Stimulated activated CD4-positive, alpha-beta T cell treated with anti-CD3 and anti-CD28 coated beads, TNF-alpha, amount 100 ng/mL, for 1 hour (primary cell): Measurements from ENCODE around the gene OAS3.
"Not testable (repeated sequence)": the region's sequence is repeated elsewhere in the genome, so short reads cannot be mapped to it uniquely, and the experiment has no call there.

ENCODE experiments used
- DNase-seq, 3 donors: peaks; one replicate each; pipeline ENCODE4 v3.0.0-alpha.2; 2020; ENCODE audit warnings: low read depth in 3 of 3, low spot score in 1 of 3

OAS3 gene

DNA sequence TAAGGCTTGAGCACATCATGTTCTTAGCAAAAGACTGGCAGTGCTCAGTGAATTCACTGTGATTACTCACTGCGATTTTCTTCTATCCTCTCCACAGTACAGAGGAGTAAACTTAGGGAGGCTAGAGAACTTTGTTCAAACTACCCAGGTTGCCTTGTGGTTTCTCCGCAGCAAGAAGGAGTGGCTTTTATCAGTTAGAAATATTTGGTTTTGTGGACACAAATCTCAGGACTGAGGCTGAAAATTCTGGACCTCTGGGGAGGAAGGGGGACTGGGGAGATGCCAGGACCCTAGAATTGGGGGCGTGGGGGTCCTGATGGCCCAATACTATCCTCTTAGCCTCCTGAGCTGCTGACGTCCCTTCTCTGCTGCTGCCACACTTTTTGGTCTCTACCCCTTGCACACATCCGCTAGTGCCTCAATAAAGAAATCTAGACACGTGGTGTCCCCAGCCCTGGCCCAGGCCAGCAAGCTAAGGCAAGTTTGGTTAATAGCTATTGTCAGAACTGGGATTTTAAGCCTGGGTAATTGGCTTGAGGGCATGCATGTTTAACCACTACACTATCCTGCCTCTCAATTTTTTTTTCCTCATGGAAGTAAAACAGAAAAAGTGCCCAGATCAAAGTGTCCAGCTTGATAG, 40.9 kb downstream of the OAS3 start:
- DNase-seq = peak in 1 of 3 donors; percentile 14

GRCh38 chr12:112980491-112981158, 42.4 kb downstream of the OAS3 start:
- no peak for DNase-seq

GRCh38 chr12:112985642-112986290, 47.5 kb downstream of the OAS3 start:
- no peak for DNase-seq

- no peak for DNase-seq
Measured at GRCh38 chr12:112986291-112986800, 48.1 kb downstream of the OAS3 start.

GRCh38 chr12:112987561-112987960, 49.3 kb downstream of the OAS3 start:
- no peak for DNase-seq

DNA sequence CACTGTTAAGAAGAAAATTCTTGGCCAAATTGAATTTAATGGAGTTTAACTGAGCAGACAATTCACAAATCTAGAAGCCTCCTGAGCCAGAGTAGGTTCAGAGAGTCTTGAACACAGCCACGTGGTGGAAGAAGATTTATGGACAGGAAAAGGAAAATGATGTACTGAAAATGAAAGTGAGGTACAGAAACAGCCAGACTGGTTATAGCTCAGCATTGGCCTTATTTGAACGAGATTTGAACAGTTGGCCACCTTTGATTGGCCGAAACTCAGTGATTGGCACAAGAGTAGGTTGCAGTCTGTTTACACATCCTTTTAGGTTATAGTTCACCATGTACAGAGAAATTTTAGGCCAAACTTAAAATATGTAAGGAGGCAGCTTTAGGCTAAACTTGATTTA, 50.0 kb downstream of the OAS3 start:
- no peak for DNase-seq

DNA sequence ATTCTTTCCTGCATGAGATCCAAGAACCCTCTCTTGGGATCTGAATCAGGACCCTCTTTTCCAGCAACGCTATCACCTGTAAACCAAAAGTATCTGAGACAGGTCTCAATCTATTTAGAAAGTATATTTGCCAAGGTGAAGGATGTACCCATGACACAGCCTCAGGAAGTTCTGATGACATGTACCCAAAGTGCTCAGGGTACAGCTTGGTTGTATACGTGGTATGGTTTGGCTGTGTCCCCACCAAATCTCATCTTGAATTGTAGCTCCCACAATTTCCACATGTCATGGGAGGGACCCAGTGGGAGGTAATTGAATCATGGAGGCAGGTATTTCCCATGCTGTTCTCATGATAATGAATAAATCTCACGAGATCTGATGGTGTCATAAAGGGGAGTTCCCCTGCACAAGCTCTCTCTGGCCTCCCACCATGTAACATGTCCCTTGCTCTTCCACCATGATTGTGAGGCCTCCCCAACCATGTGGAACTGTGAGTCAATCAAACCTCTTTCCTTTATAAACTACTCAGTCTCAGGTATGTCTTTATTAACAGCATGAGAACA, 50.6 kb downstream of the OAS3 start:
- not testable (repeated sequence) for DNase-seq

DNA sequence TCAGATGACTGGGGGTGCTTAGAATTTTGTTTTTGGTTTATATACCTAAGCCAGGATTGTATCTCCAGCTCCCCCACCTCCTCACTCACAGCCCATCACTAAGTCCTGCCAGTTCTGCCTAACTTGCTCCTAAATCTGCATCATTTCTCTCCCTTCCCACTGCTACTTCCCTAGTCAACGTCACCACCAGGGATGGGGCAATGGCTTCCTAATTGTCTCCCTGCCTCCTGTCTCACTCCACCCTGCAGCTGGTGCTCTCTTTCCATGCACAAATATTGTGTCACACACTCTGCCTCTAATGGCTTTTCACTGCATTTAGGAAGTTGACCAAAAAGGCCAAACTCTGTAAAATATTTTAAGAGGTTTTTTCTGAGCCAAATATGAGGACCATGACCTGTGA, 51.5 kb downstream of the OAS3 start:
- DNase-seq = no peak

GRCh38 chr12:112992541-112993398, 54.5 kb downstream of the OAS3 start:
- peak in 2 of 3 donors; percentile 17 to 45 for DNase-seq

DNA sequence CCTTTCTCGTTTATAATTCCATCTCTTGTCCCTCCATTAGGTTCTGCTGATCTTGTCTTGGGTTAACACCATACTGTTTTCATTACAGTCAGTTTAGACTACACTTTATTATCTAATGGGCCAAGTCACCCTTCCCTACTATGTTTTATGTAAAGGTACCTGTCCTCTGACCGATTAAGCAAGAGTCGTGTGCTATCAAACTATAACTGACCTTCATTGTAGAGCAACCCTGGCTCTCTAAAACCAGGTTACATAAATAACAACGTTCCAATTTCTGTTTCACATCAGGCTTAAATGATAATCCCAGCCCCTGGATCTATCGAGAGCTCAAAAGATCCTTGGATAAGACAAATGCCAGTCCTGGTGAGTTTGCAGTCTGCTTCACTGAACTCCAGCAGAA, 56.7 kb downstream of the OAS3 start:
- DNase-seq = no peak

- DNase-seq = no peak
Measured at GRCh38 chr12:112996501-112996900, 58.2 kb downstream of the OAS3 start.

- DNase-seq = no peak
Measured at GRCh38 chr12:112997506-112997905, 59.2 kb downstream of the OAS3 start.

- DNase-seq = no peak
Measured at GRCh38 chr12:112998987-112999767, 60.9 kb downstream of the OAS3 start.

GRCh38 chr12:113000433-113000832, 62.2 kb downstream of the OAS3 start:
- DNase-seq = no peak

- DNase-seq = no peak
Measured at GRCh38 chr12:113002155-113002554, 63.9 kb downstream of the OAS3 start.

- no peak for DNase-seq
Measured at GRCh38 chr12:113002676-113003075, 64.4 kb downstream of the OAS3 start.

DNA sequence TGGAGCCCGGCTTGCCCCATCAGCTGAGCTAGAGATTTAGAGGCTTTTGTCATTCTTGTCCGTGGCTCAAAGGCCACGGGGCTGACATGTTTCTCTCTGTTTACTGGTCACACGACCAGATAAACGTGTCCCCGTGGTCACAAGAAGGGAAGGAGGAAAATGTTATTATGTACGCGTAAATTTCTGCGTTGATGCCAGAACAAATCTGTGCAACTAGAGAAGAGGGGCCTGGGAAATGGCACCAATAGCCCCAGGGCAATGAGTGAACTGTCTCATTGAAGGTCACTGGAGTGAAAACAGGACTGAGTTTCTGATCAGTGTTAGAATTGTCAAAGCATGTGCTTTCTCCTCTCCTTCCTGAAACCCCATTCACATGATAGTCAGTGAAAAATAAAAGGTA, 65.4 kb downstream of the OAS3 start:
- no peak for DNase-seq

DNA sequence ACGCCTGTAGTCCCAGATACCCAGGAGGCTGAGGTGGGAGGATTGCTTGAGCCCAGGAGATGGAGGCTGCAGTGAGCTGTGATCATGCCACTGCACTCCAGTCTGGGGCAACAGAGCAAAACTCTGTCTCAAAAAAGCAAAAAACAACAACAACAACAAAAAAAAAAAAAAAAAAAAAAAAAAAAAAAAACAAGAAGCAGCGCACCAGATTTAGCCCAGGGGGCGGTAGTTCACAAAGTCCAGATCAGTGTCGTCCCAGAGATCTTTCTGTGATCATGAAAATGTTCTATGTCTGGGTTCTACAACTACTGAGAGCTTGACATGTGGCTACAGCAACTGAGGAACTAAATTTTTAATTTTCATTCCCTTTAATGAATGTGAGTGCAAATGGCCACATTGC, 67.5 kb downstream of the OAS3 start:
- no peak for DNase-seq

GRCh38 chr12:113006206-113006605, 67.9 kb downstream of the OAS3 start:
- no peak for DNase-seq

DNA sequence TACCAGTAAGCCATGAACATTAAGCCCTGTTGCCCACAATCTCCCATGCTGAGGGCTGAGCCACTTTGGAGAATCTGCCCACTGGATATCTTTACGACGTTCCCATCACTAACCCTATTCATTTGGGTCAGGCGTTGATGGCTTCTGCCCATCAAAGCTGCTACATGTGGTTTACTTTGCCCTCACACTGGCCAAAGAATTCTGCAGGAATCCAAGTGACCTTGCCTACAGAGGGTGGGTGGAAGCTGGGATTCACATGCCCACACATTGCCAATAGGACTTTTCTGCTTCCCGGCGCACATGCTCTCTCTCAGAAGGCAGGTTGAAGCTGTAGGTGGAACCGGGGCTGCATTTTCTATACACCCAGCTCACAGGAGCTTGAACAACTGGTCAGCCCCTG, 68.4 kb downstream of the OAS3 start:
- DNase-seq = no peak
